Keratinocyte (primary cell): ENCODE measurements around the gene IL1RAPL2. TPM values are rescaled to one million over a fixed set of nuclear protein-coding genes. Genes with fewer than 3 reads are reported as not detected.
"Not testable (repeated sequence)": the region's sequence is repeated elsewhere in the genome, so short reads cannot be mapped to it uniquely, and the experiment has no call there.

ENCODE experiments used
- DNase-seq: peaks from one replicate; pipeline ENCODE4 v3.0.0-alpha.2; 2011; ENCODE audit warnings: low read depth, missing footprints, low spot score
- FAIRE-seq: peaks from 2 replicates; lab custom pipeline; 2011; peaks lifted over from hg19 to GRCh38; lab: Jason Lieb, UNC
- H2AFZ ChIP-seq: 2 replicates; pipeline ENCODE4 v1.6.0; 2012; ENCODE audit warnings: low read length, control low read depth, inconsistent platforms; ENCODE audit not compliant: control insufficient read depth
- H3K27ac ChIP-seq: 2 replicates; pipeline ENCODE4 v1.5.1; 2011; ENCODE audit warnings: low read length; ENCODE audit not compliant: control insufficient read depth, insufficient read depth
- H3K27me3 ChIP-seq: 3 replicates; pipeline ENCODE4 v1.6.0; 2011; ENCODE audit warnings: low read length; ENCODE audit not compliant: control insufficient read depth, insufficient read depth; ENCODE audit errors: extremely low read depth
- H3K36me3 ChIP-seq, 2 experiments: 2 replicates in 1 of 2; 3 replicates in 1 of 2; pipeline ENCODE4 v1.5.1; 2011; ENCODE audit warnings: low read length in 2 of 2, mild to moderate bottlenecking in 1 of 2; ENCODE audit not compliant: control insufficient read depth in 2 of 2, insufficient read depth in 2 of 2; ENCODE audit errors: extremely low read depth in 1 of 2
- H3K4me1 ChIP-seq: 3 replicates; pipeline ENCODE4 v1.5.1; 2011; ENCODE audit warnings: low read length; ENCODE audit not compliant: control insufficient read depth, insufficient read depth; ENCODE audit errors: extremely low read depth
- H3K4me2 ChIP-seq: 3 replicates; pipeline ENCODE4 v1.6.0; 2011; ENCODE audit warnings: low read depth, low read length; ENCODE audit not compliant: control insufficient read depth, insufficient read depth; ENCODE audit errors: extremely low read depth
- H3K4me3 ChIP-seq, 3 experiments: fragments of 200-600 bp in 1 of 3; sonication (generic) in 1 of 3; 2 replicates in 2 of 3; 3 replicates in 1 of 3; pipeline ENCODE4 v1.5.1; 2011 to 2016; ENCODE audit warnings: low read length in 3 of 3, mild to moderate bottlenecking in 3 of 3, control low read depth in 2 of 3, inconsistent platforms in 1 of 3, low read depth in 1 of 3, mixed read lengths in 1 of 3, mixed run types in 1 of 3, moderate library complexity in 1 of 3; ENCODE audit not compliant: control insufficient read depth in 2 of 3, insufficient read depth in 2 of 3; ENCODE audit errors: extremely low read depth in 1 of 3
- H3K79me2 ChIP-seq: 2 replicates; pipeline ENCODE4 v1.6.0; 2012; ENCODE audit warnings: low read length; ENCODE audit not compliant: control insufficient read depth, insufficient read depth
- H3K9ac ChIP-seq: 3 replicates; pipeline ENCODE4 v1.6.0; 2011; ENCODE audit warnings: low read length; ENCODE audit not compliant: control insufficient read depth, insufficient read depth; ENCODE audit errors: extremely low read depth
- H3K9me1 ChIP-seq: 3 replicates; pipeline ENCODE4 v1.6.0; 2011; ENCODE audit warnings: low read length; ENCODE audit not compliant: control insufficient read depth, insufficient read depth; ENCODE audit errors: extremely low read depth
- H3K9me3 ChIP-seq: 2 replicates; pipeline ENCODE4 v1.5.1; 2012; ENCODE audit warnings: low read depth, low read length; ENCODE audit not compliant: control insufficient read depth
- H4K20me1 ChIP-seq: 3 replicates; pipeline ENCODE4 v1.6.0; 2011; ENCODE audit warnings: low read length; ENCODE audit not compliant: control insufficient read depth, insufficient read depth; ENCODE audit errors: extremely low read depth
- EZH2 ChIP-seq: IDR thresholded peaks from one replicate; pipeline ENCODE4 v1.6.1; 2012; ENCODE audit warnings: inconsistent platforms, mild to moderate bottlenecking, low read length, moderate library complexity
- dilution Hi-C: fragments of 300-500 bp; cut with MboI; formaldehyde crosslinking; loops from one replicate; pipeline ENCODE4 v1.7.0; 2020; ENCODE audit warnings: low sequenced_read_pairs; ENCODE audit not compliant: extremely low pct_ligation_motif_present
- polyA plus RNA-seq, 5 experiments: library from polyadenylated mRNA; depleted of rRNA in 3 of 5; stranded (reverse) in 3 of 5; stranded (forward) in 1 of 5; unstranded in 1 of 5; fragments of >200 nt; gene quantifications; 1 replicate in 1 of 5; 2 replicates in 3 of 5; 3 replicates in 1 of 5; pipeline versions ENCODE4 v1.2.1 to v1.2.3, GENCODE V29; 2011 to 2012; ENCODE audit warnings: missing spikeins in 2 of 5, low read depth in 1 of 5, low replicate concordance in 1 of 5
- TF ChIP-seq, protein P1 (sequence below), 3 experiments: IDR thresholded peaks in 1 of 3; conservative IDR thresholded peaks in 1 of 3; optimal IDR thresholded peaks in 1 of 3; 2 replicates in 2 of 3; 3 replicates in 1 of 3; pipeline versions ENCODE3 to v1.5.1; 2011; ENCODE audit warnings: low read length in 3 of 3, mild to moderate bottlenecking in 3 of 3, moderate library complexity in 2 of 3, control low read depth in 1 of 3, inconsistent platforms in 1 of 3; ENCODE audit not compliant: insufficient read depth in 2 of 3; ENCODE audit errors: extremely low read depth in 1 of 3

IL1RAPL2 gene
- polyA plus RNA-seq, 1 donor (not counting 4 experiments of a cell fraction or from before 2014, with no cell fraction given), result 0.24 TPM

GRCh38 chrX:105664243-105664642 is 1098.2 kb downstream of the IL1RAPL2 start:
- no peaks in the 10 kb centered on the region for H3K27me3 ChIP-seq
- H4K20me1 ChIP-seq, result no peaks in the 10 kb centered on the region
- no peak overlapping the region for H3K9ac ChIP-seq
- no peak overlapping the region for H3K4me3 ChIP-seq
- DNase-seq (no peak), FAIRE-seq (no peak)
- no peaks in the 10 kb centered on the region for H3K36me3 ChIP-seq
- H3K4me1 ChIP-seq, result no peaks in the 10 kb centered on the region
- no peak overlapping the region for H3K4me2 ChIP-seq
- TF ChIP-seq, protein P1, sequence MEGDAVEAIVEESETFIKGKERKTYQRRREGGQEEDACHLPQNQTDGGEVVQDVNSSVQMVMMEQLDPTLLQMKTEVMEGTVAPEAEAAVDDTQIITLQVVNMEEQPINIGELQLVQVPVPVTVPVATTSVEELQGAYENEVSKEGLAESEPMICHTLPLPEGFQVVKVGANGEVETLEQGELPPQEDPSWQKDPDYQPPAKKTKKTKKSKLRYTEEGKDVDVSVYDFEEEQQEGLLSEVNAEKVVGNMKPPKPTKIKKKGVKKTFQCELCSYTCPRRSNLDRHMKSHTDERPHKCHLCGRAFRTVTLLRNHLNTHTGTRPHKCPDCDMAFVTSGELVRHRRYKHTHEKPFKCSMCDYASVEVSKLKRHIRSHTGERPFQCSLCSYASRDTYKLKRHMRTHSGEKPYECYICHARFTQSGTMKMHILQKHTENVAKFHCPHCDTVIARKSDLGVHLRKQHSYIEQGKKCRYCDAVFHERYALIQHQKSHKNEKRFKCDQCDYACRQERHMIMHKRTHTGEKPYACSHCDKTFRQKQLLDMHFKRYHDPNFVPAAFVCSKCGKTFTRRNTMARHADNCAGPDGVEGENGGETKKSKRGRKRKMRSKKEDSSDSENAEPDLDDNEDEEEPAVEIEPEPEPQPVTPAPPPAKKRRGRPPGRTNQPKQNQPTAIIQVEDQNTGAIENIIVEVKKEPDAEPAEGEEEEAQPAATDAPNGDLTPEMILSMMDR (optimal IDR thresholded peaks at IDR 0.05 in 1 of 3, IDR thresholded peaks at IDR 0.05 in 1 of 3, conservative IDR thresholded peaks at IDR 0.05 in 1 of 3; ENCODE audit: extremely low read depth in 1 of 3, insufficient read depth in 2 of 3, low read length in 3 of 3), result no peak
- TF ChIP-seq EZH2, result no peak
- no peaks in the 10 kb centered on the region for H3K79me2 ChIP-seq
- H3K27ac ChIP-seq, result no peak overlapping the region
- dilution Hi-C loops, result no loop called here
- H3K9me1 ChIP-seq, result no peaks in the 10 kb centered on the region
- no peaks in the 10 kb centered on the region for H3K9me3 ChIP-seq
- no peak overlapping the region for H2AFZ ChIP-seq

GRCh38 chrX:105684288-105684687 is 1118.3 kb downstream of the IL1RAPL2 start:
- H3K9ac ChIP-seq, H3K27me3 ChIP-seq, H3K4me1 ChIP-seq, H2AFZ ChIP-seq, H3K4me2 ChIP-seq, H3K9me3 ChIP-seq, H3K36me3 ChIP-seq, H4K20me1 ChIP-seq, dilution Hi-C loops, H3K27ac ChIP-seq, FAIRE-seq, H3K9me1 ChIP-seq, H3K79me2 ChIP-seq, H3K4me3 ChIP-seq, DNase-seq: not testable (repeated sequence)

DNA sequence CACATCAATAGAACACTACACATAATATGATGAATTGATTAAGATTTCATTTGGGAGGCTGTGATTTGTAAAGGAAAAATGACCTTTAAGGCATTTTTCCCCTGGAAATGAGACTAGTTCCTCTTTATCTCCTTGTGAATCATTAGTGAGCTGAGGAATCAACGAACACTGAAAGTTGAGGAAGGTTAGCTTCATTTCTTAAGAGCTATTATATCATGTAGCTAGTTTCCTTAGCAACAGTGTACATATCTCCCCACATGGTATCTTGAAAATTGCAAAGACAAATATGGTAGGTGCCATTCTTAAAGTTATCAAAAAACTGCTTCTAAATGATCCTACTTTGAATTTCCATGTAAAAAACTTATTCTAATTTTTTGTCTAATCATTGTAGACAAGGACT is 1128.8 kb downstream of the IL1RAPL2 start:
- H3K79me2 ChIP-seq, result no peaks in the 10 kb centered on the region
- H4K20me1 ChIP-seq, result no peaks in the 10 kb centered on the region
- no peak overlapping the region for H3K4me3 ChIP-seq
- H3K9ac ChIP-seq, result no peak overlapping the region
- H3K4me2 ChIP-seq, result no peak overlapping the region
- no peaks in the 10 kb centered on the region for H3K27me3 ChIP-seq
- no peaks in the 10 kb centered on the region for H3K9me3 ChIP-seq
- peaks cover 7% of the 10 kb centered on the region for H3K4me1 ChIP-seq
- H3K36me3 ChIP-seq, result no peaks in the 10 kb centered on the region
- no peak overlapping the region for H2AFZ ChIP-seq
- FAIRE-seq (no peak), DNase-seq (no peak)
- TF ChIP-seq, protein P1 (optimal IDR thresholded peaks at IDR 0.05 in 1 of 3, IDR thresholded peaks at IDR 0.05 in 1 of 3, conservative IDR thresholded peaks at IDR 0.05 in 1 of 3; ENCODE audit: extremely low read depth in 1 of 3, insufficient read depth in 2 of 3, low read length in 3 of 3), result no peak
- no peak for TF ChIP-seq EZH2
- dilution Hi-C loops, result no loop called here
- H3K9me1 ChIP-seq, result no peaks in the 10 kb centered on the region
- peak overlapping the region; percentile 70 for H3K27ac ChIP-seq
